ENCODE results near the gene TP53BP2. TPM values are rescaled to one million over a fixed set of nuclear protein-coding genes. Genes with fewer than 3 reads are reported as not detected.

The TP53BP2 gene
- total and polyA plus RNA-seq, 4 donors = 3.9 to 26.8 (median 13.0) TPM

DNA sequence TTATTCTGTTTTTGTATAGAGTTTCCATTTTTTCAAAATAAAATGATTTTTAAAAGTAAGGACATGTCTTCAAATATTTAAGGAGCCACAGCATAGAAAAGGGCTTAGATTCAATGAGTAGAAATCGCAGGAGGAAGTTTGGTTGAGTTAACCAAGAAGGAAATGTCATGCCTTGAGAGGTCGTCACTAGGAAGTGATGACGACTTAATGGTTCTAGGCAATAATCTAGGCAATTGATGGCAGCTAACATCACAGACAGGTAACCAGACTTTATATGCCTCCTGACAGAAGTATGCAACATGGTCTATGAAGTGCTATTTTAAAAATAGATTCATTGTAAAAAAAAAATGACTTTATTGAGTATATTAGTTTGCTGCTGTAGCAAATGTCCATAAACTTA, 32.1 kb upstream of the TP53BP2 start:
- no peak for TF ChIP-seq SP1 (IDR thresholded peaks at IDR 0.05)
- no peak for TF ChIP-seq JUND (IDR thresholded peaks at IDR 0.05)
- TF ChIP-seq, protein P1, sequence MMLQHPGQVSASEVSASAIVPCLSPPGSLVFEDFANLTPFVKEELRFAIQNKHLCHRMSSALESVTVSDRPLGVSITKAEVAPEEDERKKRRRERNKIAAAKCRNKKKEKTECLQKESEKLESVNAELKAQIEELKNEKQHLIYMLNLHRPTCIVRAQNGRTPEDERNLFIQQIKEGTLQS (IDR thresholded peaks at IDR 0.05) = no peak
- TF ChIP-seq, protein P2, sequence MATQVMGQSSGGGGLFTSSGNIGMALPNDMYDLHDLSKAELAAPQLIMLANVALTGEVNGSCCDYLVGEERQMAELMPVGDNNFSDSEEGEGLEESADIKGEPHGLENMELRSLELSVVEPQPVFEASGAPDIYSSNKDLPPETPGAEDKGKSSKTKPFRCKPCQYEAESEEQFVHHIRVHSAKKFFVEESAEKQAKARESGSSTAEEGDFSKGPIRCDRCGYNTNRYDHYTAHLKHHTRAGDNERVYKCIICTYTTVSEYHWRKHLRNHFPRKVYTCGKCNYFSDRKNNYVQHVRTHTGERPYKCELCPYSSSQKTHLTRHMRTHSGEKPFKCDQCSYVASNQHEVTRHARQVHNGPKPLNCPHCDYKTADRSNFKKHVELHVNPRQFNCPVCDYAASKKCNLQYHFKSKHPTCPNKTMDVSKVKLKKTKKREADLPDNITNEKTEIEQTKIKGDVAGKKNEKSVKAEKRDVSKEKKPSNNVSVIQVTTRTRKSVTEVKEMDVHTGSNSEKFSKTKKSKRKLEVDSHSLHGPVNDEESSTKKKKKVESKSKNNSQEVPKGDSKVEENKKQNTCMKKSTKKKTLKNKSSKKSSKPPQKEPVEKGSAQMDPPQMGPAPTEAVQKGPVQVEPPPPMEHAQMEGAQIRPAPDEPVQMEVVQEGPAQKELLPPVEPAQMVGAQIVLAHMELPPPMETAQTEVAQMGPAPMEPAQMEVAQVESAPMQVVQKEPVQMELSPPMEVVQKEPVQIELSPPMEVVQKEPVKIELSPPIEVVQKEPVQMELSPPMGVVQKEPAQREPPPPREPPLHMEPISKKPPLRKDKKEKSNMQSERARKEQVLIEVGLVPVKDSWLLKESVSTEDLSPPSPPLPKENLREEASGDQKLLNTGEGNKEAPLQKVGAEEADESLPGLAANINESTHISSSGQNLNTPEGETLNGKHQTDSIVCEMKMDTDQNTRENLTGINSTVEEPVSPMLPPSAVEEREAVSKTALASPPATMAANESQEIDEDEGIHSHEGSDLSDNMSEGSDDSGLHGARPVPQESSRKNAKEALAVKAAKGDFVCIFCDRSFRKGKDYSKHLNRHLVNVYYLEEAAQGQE (IDR thresholded peaks at IDR 0.05) = no peak
- TF ChIP-seq TAF1 (conservative IDR thresholded peaks at IDR 0.05) = no peak
- TF ChIP-seq, protein P3, sequence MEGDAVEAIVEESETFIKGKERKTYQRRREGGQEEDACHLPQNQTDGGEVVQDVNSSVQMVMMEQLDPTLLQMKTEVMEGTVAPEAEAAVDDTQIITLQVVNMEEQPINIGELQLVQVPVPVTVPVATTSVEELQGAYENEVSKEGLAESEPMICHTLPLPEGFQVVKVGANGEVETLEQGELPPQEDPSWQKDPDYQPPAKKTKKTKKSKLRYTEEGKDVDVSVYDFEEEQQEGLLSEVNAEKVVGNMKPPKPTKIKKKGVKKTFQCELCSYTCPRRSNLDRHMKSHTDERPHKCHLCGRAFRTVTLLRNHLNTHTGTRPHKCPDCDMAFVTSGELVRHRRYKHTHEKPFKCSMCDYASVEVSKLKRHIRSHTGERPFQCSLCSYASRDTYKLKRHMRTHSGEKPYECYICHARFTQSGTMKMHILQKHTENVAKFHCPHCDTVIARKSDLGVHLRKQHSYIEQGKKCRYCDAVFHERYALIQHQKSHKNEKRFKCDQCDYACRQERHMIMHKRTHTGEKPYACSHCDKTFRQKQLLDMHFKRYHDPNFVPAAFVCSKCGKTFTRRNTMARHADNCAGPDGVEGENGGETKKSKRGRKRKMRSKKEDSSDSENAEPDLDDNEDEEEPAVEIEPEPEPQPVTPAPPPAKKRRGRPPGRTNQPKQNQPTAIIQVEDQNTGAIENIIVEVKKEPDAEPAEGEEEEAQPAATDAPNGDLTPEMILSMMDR (IDR thresholded peaks at IDR 0.05; ENCODE audit: low read depth, low read length, missing input control) = no peak
- no peak for TF ChIP-seq HNF4G (IDR thresholded peaks at IDR 0.05)
- TF ChIP-seq HNF4A (conservative IDR thresholded peaks at IDR 0.05) = no peak
- TF ChIP-seq NR2F2 (IDR thresholded peaks at IDR 0.05) = no peak
- no peak for TF ChIP-seq GABPA (IDR thresholded peaks at IDR 0.05 in 1 of 2, conservative IDR thresholded peaks at IDR 0.05 in 1 of 2)
- TF ChIP-seq YY1 (IDR thresholded peaks at IDR 0.05) = no peak

DNA sequence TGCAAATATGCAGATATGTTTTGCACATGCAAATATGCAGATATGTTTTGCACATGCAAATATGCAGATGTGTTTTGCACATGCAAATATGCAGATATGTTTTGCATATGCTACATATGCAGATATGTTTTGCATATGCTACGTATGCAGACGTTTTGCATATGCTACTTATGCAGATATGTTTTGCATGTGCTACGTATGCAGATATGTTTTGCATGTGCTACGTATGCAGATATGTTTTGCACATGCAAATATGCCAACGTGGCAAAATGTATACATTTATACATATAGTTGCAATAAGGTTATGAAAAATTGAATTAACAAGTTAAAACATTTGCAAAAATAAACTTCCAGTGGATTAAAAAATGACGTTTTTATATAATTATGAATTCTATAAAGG, 30.8 kb upstream of the TP53BP2 start:
- Histone ChIP-seq H3K36me3 (ENCODE audit: control insufficient read depth in 4 of 4, insufficient read depth in 3 of 4, low read depth in 1 of 4, low read length in 3 of 4) (no peaks in the 10 kb centered on the region), H3K4me3 (ENCODE audit: low read depth in 1 of 3, low read length in 3 of 3) (no peak overlapping the region), H3K27me3 (ENCODE audit: control insufficient read depth in 4 of 4, insufficient read depth in 4 of 4, low read length in 3 of 4) (no peaks in the 10 kb centered on the region), H3K9me3 (ENCODE audit: control insufficient read depth in 4 of 4, low read length in 3 of 4) (no peaks in the 10 kb centered on the region), H3K4me1 (ENCODE audit: control insufficient read depth in 4 of 4, insufficient read depth in 4 of 4, low read length in 3 of 4) (no peaks in the 10 kb centered on the region), H3K9ac (ENCODE audit: low read depth in 1 of 2, low read length in 2 of 2) (no peak overlapping the region), H3K27ac (ENCODE audit: low read depth in 1 of 2, low read length in 2 of 2) (no peak overlapping the region)
- no peak for DNase-seq (ENCODE audit: low spot score)
- TF ChIP-seq SP1 (IDR thresholded peaks at IDR 0.05) (no peak), FOXA1 (IDR thresholded peaks at IDR 0.05) (no peak), YY1 (IDR thresholded peaks at IDR 0.05) (no peak), GABPA (IDR thresholded peaks at IDR 0.05 in 1 of 2, conservative IDR thresholded peaks at IDR 0.05 in 1 of 2) (no peak), JUND (IDR thresholded peaks at IDR 0.05) (no peak), NR2F2 (IDR thresholded peaks at IDR 0.05) (no peak), HNF4A (conservative IDR thresholded peaks at IDR 0.05) (no peak), RXRA (IDR thresholded peaks at IDR 0.05) (no peak), FOXA2 (IDR thresholded peaks at IDR 0.05) (no peak), EGR1 (IDR thresholded peaks at IDR 0.05; ENCODE audit: low read depth in 2 of 2) (no peak), TAF1 (conservative IDR thresholded peaks at IDR 0.05) (no peak)
- TF ChIP-seq, protein P4, sequence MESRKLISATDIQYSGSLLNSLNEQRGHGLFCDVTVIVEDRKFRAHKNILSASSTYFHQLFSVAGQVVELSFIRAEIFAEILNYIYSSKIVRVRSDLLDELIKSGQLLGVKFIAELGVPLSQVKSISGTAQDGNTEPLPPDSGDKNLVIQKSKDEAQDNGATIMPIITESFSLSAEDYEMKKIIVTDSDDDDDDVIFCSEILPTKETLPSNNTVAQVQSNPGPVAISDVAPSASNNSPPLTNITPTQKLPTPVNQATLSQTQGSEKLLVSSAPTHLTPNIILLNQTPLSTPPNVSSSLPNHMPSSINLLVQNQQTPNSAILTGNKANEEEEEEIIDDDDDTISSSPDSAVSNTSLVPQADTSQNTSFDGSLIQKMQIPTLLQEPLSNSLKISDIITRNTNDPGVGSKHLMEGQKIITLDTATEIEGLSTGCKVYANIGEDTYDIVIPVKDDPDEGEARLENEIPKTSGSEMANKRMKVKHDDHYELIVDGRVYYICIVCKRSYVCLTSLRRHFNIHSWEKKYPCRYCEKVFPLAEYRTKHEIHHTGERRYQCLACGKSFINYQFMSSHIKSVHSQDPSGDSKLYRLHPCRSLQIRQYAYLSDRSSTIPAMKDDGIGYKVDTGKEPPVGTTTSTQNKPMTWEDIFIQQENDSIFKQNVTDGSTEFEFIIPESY (IDR thresholded peaks at IDR 0.05) = no peak
- TF ChIP-seq, protein P3 (IDR thresholded peaks at IDR 0.05; ENCODE audit: low read depth, low read length, missing input control) = no peak
- TF ChIP-seq, protein P2 (IDR thresholded peaks at IDR 0.05) = no peak
- TF ChIP-seq, protein P1 (IDR thresholded peaks at IDR 0.05) = no peak
- 83% methylated on average over 6 of the region's 6 CpGs for WGBS

More for the DNA sequence above, 32.1 kb upstream of the TP53BP2 start:
- DNase-seq (ENCODE audit: low spot score) = no peak
- Histone ChIP-seq H3K9ac (ENCODE audit: low read depth in 1 of 2, low read length in 2 of 2) (no peak overlapping the region), H3K4me3 (ENCODE audit: low read depth in 1 of 3, low read length in 3 of 3) (no peak overlapping the region), H3K4me1 (ENCODE audit: control insufficient read depth in 4 of 4, insufficient read depth in 4 of 4, low read length in 3 of 4) (no peaks in the 10 kb centered on the region), H3K27me3 (ENCODE audit: control insufficient read depth in 4 of 4, insufficient read depth in 4 of 4, low read length in 3 of 4) (no peaks in the 10 kb centered on the region), H3K27ac (ENCODE audit: low read depth in 1 of 2, low read length in 2 of 2) (no peak overlapping the region), H3K36me3 (ENCODE audit: control insufficient read depth in 4 of 4, insufficient read depth in 3 of 4, low read depth in 1 of 4, low read length in 3 of 4) (no peaks in the 10 kb centered on the region), H3K9me3 (ENCODE audit: control insufficient read depth in 4 of 4, low read length in 3 of 4) (no peaks in the 10 kb centered on the region)
- 85% methylated on average over 3 of the region's 3 CpGs for WGBS

Data from liver (tissue), 9 donors.